ENCODE measurements around the gene CCBE1.

DNA sequence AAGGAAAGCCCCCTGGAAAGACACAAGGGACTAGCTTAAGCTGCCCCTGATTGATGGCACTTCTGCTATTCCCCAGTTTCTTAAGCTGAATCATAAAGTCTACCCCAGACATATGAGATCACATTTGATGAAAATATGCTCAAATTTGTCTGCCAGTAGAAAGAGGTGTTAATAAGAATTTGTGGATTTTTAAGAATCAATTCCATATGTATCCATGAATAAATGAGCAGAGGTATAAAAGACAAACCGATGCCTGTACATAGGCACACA lies 119.9 kb downstream of the CCBE1 start:
- TF ChIP-seq POLR2AphosphoS5 (IDR thresholded peaks at IDR 0.05; ENCODE audit: low read depth, low read length) (no peak), POLR2A (IDR thresholded peaks at IDR 0.05; ENCODE audit: low read depth, low read length) (no peak)

All from GM12892 (cell line).